Measurements from ENCODE around the gene MYL6.
"Not testable (repeated sequence)": the region's sequence is repeated elsewhere in the genome, so short reads cannot be mapped to it uniquely, and the experiment has no call there.

Gene MYL6

DNA sequence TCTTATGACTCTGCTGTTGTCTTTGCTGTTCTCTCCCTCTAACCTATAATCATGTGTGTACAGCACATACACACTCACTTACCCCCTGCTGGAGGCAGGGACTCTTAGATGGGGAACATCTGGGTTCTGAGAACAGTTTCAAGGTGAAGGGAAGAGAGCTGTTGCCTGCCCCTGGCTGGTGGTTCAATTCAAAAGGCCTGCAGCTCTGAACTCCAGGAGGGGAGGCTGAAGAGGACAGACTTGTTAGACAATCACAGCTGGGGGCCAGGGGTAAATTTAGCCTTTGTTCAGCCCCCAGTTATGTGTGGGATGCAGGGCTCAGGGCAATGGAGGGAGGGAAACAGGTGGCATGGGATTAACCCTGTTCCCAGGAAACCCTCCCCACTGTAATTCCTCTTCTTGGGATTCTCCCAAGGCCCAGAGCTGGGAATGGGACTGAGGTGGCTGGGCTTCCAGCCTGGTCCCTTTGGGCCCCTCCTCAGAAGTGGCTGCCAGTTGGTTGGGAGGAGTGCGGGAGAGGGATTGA, 3.9 kb upstream of the MYL6 start:
- CTCF ChIA-PET: interaction anchor here (1.0 to 3.8 kb wide), 4 partner anchors 14 to 38 kb away, joined by 3 to 16 read pairs (median 4); partner anchors contain the start of genes SMARCC2 and ZC3H10
- POLR2A ChIA-PET: interaction anchor here (0.9 kb wide), 1 partner anchor 36 kb away, joined by 3 read pairs; the partner anchor contains the start of gene ZC3H10
- DNase-seq (ENCODE audit: extremely low spot score): no peak
- TF ChIP-seq, protein P1, sequence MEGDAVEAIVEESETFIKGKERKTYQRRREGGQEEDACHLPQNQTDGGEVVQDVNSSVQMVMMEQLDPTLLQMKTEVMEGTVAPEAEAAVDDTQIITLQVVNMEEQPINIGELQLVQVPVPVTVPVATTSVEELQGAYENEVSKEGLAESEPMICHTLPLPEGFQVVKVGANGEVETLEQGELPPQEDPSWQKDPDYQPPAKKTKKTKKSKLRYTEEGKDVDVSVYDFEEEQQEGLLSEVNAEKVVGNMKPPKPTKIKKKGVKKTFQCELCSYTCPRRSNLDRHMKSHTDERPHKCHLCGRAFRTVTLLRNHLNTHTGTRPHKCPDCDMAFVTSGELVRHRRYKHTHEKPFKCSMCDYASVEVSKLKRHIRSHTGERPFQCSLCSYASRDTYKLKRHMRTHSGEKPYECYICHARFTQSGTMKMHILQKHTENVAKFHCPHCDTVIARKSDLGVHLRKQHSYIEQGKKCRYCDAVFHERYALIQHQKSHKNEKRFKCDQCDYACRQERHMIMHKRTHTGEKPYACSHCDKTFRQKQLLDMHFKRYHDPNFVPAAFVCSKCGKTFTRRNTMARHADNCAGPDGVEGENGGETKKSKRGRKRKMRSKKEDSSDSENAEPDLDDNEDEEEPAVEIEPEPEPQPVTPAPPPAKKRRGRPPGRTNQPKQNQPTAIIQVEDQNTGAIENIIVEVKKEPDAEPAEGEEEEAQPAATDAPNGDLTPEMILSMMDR (IDR thresholded peaks at IDR 0.05; ENCODE audit: control extremely low read depth, extremely low read depth, low read depth, missing control alignments): no peak

DNA sequence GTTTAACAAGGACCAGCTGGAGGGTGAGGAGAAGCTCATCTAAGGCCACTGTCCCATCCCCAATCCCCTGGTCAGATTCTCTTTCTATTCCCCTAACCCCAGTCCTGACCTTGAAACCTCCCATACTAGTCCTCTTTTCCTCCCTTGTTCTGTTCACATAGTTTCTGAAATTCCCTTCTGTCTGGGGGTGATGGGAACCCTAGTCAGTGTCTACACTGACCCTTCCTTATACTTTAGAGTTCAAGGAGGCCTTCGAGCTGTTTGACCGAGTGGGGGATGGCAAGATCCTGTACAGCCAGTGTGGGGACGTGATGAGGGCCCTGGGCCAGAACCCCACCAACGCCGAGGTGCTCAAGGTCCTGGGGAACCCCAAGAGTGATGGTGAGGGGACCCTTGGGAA, 3.3 kb upstream of the MYL6 start:
- ChIA-PET CTCF (interaction anchor here (1.0 to 3.8 kb wide), 5 partner anchors 15 to 37 kb away, joined by 3 to 16 read pairs (median 4); partner anchors contain the start of genes SMARCC2 and ZC3H10), POLR2A (interaction anchor here (0.9 kb wide), 1 partner anchor 37 kb away, joined by 3 read pairs; the partner anchor contains the start of gene ZC3H10)
- DNase-seq (ENCODE audit: extremely low spot score): no peak
- TF ChIP-seq, protein P1 (IDR thresholded peaks at IDR 0.05; ENCODE audit: control extremely low read depth, extremely low read depth, low read depth, missing control alignments): no peak

DNA sequence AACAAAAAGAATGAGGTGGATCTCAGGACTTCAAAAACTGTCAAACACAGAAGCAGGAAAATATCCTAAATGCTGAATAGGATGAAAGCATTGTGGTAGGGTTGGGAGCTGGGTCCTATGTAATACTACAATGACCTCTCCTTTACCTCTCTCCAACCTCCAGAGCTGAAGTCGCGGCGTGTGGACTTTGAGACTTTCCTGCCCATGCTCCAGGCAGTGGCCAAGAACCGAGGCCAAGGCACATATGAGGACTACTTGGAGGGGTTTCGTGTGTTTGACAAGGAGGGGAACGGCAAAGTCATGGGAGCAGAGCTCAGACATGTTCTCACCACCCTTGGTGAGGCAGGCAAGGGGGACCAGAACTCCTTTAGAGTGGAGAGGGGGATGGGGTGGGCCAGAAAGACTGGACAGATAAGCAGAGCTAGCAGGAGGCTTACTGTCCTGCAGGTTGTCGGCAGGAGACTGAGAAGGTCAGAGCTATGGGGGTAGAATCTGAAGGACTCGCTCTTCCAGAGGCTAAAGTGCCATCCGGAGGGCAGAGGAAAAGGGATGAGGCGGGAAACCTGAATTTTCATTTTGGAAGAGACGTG, 2.8 kb upstream of the MYL6 start:
- CTCF ChIA-PET: interaction anchor here (1.2 to 3.8 kb wide), 6 partner anchors 18 to 37 kb away, joined by 3 to 16 read pairs (median 4); partner anchors contain the start of genes ESYT1, SMARCC2 and ZC3H10
- POLR2A ChIA-PET: no interaction called here
- TF ChIP-seq, protein P1 (IDR thresholded peaks at IDR 0.05; ENCODE audit: control extremely low read depth, extremely low read depth, low read depth, missing control alignments): no peak

DNA sequence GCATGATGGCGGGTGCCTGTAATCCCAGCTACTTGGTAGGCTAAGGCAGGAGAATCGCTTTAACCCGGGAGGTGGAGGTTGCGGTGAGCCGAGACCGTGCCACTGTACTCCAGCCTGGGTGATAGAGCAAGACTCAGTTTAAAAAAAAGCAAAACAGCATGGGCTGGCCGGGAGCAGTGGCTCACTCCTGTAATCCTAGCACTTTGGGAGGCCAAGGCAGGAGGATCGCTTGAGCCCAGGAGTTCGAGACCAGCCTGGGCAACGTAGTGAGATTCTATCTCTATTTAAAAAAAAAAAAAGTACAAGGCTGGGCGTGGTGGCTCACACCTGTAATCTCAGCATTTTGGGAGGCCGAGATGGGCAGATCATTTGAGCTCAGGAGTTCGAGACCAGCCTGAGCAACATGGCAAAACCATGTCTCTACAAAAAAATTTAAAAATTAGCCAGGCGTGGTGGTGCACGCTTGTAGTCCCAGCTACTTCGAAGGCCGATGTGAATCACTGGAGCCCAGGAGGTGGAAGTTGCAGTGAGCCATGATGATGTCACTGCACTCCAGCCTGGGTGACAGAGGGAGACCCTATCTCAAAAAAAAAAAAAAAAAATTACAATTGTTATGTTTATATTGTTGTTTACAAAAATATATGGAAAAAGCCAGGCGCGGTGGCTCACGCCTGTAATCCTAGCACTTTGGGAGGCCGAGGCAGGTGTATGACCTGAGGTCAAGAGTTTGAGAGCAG, 1.5 kb upstream of the MYL6 start:
- POLR2A ChIA-PET: interaction anchor here (0.7 kb wide), 1 partner anchor 326 kb away, joined by 5 read pairs; no protein-coding TSS in a partner anchor
- CTCF ChIA-PET: interaction anchor here (1.0 to 3.8 kb wide), 6 partner anchors 9 to 38 kb away, joined by 3 to 16 read pairs (median 4); partner anchors contain the start of genes ESYT1, SMARCC2 and ZC3H10

More for the DNA sequence above, 2.8 kb upstream of the MYL6 start:
- no peak for DNase-seq (ENCODE audit: extremely low spot score)

DNA sequence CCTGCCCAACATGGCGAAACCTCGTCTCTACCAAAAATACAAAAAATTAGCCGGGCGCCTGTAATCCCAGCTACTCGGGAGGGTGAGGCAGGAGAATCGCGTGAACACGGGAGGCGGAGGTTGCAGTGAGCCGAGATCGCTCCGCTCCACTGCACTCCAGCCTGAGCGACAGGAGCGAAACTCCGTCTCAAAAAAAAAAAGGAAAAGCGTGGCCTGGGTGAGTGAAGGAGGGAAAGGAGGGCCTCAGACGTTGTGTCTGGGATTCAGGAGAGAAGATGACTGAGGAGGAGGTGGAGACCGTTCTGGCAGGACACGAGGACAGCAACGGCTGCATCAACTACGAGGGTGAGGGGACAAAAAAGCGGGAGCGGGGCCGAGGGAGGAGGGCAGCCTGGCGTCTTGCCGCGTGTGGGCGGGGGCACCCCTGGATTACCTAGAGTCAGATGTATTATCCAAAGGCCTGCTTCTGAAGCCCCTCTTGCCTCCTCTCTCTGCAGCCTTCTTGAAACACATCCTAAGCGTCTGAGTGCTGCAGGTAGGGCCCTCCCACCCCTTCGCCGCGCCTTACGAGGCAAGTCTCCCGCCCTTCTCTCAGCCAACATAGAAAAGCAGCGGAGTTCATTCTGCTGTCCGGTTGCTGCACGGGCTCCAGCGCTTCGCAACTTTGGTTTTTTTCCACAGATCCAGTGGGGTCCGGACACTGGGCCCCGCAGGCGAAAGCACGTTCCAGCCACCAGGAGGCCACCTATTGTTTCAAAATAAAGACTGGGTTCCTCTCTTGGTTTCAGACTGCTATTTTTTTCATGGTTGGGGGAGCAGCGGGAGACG, 744 bp upstream of the MYL6 start:
- TF ChIP-seq, protein P1 (IDR thresholded peaks at IDR 0.05; ENCODE audit: control extremely low read depth, extremely low read depth, low read depth, missing control alignments): peak; percentile 37
- peak; percentile 81 for DNase-seq (ENCODE audit: extremely low spot score)
- ChIA-PET CTCF (interaction anchor here (1.0 to 3.8 kb wide), 7 partner anchors 10 to 480 kb away, joined by 3 to 16 read pairs (median 5); partner anchors contain the start of genes ESYT1, SMARCC2 and ZC3H10), POLR2A (interaction anchor here (1.0 kb wide), 1 partner anchor 29 kb away, joined by 3 read pairs; the partner anchor contains the start of gene ESYT1)

More for the DNA sequence above, 1.5 kb upstream of the MYL6 start:
- not testable (repeated sequence) for DNase-seq (ENCODE audit: extremely low spot score)

DNA sequence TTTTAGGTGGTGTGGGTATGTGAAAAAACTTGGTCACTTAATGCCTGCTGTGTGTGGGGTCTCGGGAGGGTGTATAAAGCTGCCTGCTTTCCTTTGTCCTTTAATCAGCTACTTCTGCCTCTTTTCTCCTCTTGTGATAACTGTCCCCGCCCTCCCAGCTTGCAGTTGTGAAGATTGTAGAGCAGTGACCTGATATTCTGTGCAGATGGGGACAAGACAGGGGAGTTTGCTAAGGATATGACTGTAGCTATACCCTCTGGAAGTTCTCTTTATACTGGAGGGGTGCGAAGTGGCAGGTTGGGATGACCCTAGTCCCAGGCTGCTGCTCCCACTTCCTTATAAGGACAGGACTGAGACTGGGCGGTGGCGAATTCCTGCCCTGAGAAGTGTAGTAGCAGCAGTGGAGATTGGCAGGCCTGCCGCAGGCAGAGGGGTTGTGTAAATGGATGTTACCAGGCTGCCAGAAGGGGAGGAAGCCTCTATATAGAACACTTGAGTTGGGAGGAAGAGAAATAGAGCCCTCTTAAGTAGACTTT, 835 bp downstream of the MYL6 start:
- POLR2A ChIA-PET: interaction anchor here (0.5 to 1.4 kb wide), 3 partner anchors 8 to 91 kb away, joined by 3 to 8 read pairs (median 6); partner anchors contain the start of gene SMARCC2
- CTCF ChIA-PET: interaction anchor here (0.7 to 2.2 kb wide), 12 partner anchors 13 to 478 kb away, joined by 3 to 10 read pairs (median 5); partner anchors contain the start of genes ESYT1, SMARCC2, STAT2 and ZC3H10
- TF ChIP-seq, protein P1 (IDR thresholded peaks at IDR 0.05; ENCODE audit: control extremely low read depth, extremely low read depth, low read depth, missing control alignments): no peak
- peak; percentile 38 for DNase-seq (ENCODE audit: extremely low spot score)
